Hepatic stellate cell (primary cell): ENCODE data around the gene FXYD6.
"Not testable (repeated sequence)": the region's sequence is repeated elsewhere in the genome, so short reads cannot be mapped to it uniquely, and the experiment has no call there.

Experiments used
- DNase-seq: peaks from one replicate; pipeline ENCODE4 v3.0.0; 2011; ENCODE audit warnings: low spot score

The FXYD6 gene

DNA sequence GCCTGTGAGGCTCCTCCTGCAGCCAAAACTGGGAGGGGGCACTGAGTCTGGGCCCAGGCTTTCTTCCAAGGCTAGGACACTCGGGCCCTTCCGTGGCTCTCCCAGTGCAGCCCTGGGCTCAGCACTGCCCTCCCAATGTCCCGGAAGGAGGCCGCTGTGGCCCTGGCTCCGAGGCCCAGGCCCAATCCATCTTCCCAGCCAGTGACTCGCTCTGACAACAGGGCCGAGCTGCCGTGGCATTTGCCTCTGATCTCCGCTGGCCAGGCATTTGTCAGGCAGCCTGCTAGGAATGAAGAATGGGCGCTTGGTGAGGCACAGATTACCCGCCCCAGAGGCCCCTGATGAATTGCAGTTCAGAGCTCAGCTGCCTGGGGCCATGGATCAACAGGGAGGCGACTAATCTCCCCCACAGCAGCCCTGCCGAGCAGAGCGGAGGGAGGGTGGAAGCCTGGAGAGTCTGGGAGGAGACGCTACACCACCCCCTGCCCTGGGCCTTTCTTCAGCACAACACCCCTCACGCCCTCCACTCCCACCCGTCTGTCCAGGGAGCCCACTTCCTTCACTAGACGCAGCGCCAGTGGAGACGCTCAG, 60.2 kb downstream of the FXYD6 start:
- DNase-seq, result peak; percentile 32

DNA sequence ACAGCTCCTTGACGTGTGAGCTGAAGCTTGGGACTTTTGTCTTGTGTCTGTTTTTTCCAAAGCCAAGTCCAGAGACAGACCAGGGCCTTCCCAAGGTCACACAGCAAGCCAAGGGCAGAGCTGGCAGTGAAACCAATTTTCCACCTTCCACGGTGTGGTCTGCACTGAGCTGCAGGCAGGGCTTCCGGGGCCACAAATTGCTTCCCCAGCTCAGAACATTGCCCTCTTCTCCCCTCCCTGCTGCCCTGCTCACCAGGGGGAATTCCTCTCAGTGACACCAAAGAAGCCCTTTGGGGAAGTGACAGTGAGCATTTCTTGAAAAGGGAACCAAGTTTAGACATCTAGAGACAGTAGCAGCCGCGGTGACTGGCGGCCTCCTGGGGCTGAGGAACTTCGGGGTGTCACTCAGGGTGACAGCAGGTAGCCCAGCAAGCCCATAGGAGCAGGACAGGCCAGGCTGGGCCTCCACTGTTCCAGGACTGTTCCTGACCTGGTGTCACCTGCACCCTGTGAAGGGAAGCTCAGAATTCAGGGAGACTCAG, 61.1 kb downstream of the FXYD6 start:
- DNase-seq, result no peak

DNA sequence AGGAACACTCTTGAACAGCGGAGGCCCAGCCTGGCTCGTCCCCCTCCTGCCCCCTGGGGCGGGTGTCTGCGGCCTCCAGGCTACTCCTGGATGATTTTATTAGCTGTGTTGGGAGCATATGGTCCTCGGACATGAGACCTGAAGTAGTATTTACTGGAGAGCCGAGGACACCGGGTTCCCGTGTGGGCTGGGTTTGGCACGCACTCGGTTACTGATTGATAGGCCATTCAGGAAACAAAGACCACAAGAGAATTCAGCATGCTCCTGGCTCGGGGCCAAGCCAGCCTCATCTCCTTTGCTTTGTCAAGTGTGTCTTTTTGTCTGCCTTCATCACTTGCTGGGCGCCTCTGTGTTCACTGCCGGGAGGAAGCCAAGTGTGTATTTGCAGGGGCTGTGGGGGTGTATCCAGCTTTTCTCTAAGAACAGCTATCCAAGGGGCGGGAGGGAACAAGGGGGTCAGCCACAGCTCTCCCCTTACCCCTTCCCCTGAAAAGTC, 61.6 kb downstream of the FXYD6 start:
- no peak for DNase-seq

GRCh38 chr11:117814204-117814765, 62.2 kb downstream of the FXYD6 start:
- no peak for DNase-seq

DNA sequence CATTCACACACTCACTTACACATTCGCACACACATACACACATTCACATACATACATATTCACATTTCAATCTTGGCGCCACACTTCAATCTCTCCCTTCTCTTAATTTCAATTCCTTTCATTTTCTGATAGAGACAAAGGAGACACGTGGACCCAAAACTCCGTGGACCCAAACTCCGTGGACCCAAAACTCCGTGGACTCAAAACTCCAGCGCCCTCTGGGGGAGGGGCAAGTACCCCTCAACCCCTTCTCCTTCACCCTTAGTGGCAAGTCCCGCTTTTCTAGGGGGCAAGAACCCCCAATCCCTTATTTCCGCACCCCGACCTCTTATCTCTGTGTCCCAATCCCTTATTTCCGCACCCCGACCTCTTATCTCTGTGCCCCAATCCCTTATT, 66.4 kb downstream of the FXYD6 start:
- not testable (repeated sequence) for DNase-seq

DNA sequence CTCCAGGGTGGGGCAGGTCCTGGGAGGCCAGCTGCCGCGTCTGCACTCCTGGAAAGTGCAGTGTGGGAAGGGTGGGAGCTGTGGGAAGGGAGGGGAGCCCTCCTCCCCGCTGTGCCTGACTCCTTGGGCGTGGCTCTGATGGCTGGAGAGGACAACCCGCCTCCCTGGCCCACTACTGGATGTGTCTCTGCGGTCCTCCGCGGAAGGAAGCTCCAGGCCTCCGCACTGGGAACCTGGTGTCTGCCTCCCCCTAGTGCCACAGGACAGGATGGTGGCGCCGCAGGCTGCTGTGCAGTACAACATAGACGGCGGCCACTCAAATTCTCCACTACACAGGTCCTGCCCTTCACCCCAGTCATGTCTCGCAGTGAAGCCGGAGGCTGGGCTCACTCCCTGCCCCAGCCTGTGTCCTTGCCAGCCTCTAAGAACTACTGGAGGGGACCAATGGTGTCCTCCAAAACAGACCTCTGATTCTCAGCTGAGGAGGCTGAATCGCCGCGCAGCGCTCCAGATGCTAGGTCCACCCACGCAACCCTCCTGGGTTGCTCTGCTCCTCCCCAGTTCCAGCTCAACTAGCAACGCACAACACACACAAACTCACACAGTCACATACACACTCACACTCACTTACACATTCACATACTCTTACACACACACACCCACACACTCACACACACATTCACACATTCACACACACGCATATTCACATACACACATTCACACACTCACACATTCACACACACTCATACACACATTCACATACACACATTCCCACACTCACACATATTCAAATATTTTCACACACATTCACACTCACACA, 67.0 kb downstream of the FXYD6 start:
- DNase-seq, result peak; percentile 79

- DNase-seq, result no peak
These were observed 67.7 kb downstream of the FXYD6 start for GRCh38 chr11:117808784-117809183.

- peak; percentile 64 for DNase-seq
These were observed 68.8 kb downstream of the FXYD6 start for GRCh38 chr11:117807482-117808327.

- no peak for DNase-seq
These were observed 69.6 kb downstream of the FXYD6 start for GRCh38 chr11:117806846-117807245.

- DNase-seq, result no peak
These were observed 71.4 kb downstream of the FXYD6 start for GRCh38 chr11:117805045-117805444.

GRCh38 chr11:117803896-117804295, 72.6 kb downstream of the FXYD6 start:
- no peak for DNase-seq

- no peak for DNase-seq
These were observed 76.8 kb downstream of the FXYD6 start for GRCh38 chr11:117799634-117800033.

DNA sequence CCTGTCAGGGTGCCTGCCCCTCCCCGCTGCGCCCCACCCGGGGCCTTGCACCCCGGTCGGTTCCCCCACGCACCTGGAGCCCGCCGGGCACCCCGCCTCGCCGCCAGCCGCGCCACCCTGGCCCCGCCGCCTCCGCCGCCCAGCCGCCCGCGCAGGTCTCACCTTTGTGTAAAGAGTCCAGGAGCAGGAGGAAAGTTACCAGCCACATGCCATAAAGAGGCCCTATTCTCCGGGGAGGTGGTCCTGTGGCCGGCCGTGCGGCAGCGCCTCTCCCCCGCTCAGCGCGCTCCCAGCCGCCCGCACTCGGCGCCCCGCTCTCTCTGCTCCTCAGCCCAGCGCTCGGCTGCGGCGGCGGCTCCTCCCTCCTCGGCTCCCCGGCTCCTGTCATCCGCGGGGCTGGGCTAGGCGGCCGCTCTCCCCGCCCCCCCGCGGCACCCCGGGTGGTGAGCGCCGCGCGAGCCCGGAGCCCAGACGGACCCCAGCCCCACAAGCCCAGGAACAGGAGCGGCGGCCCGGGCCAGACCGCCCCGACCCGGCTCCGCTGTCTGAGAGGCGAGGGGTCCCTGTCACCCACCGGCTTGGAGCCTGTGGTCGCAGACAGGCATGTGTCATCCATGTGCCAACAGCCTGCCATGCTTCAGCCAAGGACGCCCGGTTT, 79.5 kb downstream of the FXYD6 start, which contains the start of gene DSCAML1:
Gene DSCAML1, minus strand, starts transcription at position 345 of the 658 bp plus-strand sequence. Its CDS starts 137 bp downstream, at position 208.
- DNase-seq, result no peak

GRCh38 chr11:117796456-117796871, 80.0 kb downstream of the FXYD6 start:
- DNase-seq, result no peak

DNA sequence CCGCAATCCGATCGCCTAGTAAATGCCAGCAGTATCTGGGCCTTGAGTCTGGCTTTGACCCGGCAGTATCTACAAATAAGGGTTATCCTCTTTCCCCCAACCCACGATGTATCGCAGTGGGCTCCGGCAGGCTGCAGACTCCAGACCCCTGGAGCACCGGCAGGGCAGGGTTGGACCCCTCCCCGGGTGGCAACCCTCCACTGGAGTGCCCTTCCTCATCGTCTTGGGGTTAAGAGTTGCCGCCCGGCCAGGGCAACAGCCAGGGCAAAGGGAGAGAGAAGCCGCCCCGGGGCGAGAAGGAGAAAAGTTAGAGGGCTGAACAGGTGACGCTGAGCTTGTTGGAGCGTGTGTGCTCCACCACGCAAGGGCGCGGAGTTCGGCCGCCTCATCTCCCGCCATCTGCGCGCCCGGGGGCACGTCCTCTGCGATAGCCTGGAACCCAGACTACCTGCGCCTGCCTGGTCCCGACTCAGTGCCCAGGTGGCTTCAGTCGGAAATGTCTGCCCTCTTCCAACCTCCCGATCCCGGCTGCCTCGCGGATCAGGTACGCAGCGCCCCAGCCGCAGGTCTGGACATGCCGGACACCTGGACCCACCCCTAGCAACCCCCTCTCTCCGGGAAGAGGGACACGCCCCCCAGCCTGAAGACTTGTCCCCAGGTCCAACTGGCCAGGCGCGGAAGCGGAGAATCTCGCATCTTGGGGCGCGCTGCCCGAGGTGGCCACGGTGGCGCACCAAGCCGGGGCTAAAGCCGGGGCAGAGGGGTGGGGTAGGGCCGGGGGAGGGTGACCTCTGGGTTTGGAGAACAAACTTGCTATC, 80.6 kb downstream of the FXYD6 start:
- no peak for DNase-seq

DNA sequence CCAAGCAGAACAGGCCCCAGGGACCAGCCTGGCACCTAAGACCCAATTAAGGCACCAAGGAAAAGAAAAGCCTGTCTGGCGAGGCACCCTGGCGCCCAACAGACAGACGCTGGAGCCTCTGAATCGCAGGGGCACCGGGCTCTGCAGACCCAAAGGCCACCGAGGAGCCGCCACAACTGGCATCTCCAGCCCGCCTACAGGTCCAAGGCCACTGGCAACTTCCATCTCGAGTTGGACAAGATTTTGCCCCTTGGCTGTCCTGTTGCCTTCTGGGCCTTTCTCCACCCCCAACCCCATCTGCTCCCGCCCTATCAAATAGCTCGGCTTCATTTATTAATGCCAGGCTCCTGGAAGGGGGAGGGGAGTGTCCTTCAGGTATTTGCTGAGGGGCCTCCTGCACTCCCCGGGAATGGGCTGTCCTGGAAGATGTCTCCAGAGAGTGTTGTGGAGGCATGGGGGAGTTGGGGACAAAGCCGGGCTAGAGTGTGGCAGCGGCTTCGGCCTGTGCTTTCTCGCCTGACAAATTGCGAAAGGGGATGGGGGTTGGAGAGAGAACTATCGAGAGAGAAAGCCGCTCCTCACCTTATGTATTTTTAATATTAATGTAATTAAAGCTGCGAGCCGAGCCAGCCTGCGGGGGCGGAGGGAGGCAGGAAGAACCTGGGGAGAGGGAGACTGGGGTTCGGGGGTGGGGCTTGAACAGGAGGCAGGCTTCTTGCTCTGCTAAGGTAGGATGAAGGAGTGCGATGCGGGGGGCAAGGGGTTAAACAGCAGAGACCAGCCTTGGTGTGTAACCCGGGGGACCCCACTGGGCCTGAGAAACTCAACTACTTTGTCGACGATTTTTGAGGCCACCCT, 81.5 kb downstream of the FXYD6 start:
- no peak for DNase-seq

DNA sequence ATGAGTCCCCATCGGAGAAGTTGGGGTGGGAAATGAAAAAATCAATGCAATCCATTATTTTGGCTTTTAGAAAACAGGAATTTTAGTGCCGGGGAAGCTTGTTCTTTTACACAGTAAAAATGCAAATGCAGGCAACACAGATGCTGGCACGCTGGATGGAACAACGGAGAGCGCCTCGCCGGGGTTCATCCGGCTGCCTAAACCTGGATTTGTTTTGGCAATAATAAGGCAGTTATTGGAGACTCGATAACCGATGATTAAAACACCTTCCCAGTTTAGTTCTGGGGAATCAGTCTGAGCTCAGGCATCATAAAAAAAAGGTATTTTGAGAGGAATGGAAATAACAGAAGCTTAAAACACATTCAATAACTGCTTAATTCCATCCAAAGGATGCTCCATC, 82.3 kb downstream of the FXYD6 start:
- DNase-seq, result no peak

GRCh38 chr11:117793583-117793982, 82.9 kb downstream of the FXYD6 start:
- no peak for DNase-seq

DNA sequence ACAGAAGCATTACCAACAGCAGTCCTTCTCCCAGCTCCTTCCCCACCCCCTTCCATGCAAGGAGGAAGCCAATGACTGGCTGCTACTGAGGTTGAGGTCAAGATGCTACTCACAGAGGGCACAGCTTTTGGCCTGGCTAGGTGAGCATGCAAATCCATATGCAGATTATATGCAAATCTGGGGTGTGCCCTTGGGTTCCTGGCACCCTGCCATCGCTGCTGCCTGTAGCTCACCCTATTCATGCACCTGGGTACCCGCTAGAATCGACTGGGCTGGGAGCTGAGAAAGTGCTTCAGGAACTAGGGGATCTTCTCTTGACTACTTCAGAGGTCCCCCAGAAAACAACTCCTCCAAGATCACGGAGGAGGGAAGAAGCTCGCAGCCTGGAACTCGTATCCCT, 83.5 kb downstream of the FXYD6 start:
- DNase-seq, result no peak
